Ishikawa (cell line): Measurements from ENCODE around the gene TSFM.

ENCODE experiments used
- EGR1 ChIP-seq: IDR thresholded peaks from 2 replicates; pipeline ENCODE4 v1.6.1; 2012
- TCF12 ChIP-seq: IDR thresholded peaks from 2 replicates; pipeline ENCODE4 v1.6.1; 2012; ENCODE audit warnings: low read depth
- YY1 ChIP-seq: IDR thresholded peaks from 2 replicates; pipeline ENCODE4 v1.6.1; 2012; ENCODE audit warnings: low read depth

DNA sequence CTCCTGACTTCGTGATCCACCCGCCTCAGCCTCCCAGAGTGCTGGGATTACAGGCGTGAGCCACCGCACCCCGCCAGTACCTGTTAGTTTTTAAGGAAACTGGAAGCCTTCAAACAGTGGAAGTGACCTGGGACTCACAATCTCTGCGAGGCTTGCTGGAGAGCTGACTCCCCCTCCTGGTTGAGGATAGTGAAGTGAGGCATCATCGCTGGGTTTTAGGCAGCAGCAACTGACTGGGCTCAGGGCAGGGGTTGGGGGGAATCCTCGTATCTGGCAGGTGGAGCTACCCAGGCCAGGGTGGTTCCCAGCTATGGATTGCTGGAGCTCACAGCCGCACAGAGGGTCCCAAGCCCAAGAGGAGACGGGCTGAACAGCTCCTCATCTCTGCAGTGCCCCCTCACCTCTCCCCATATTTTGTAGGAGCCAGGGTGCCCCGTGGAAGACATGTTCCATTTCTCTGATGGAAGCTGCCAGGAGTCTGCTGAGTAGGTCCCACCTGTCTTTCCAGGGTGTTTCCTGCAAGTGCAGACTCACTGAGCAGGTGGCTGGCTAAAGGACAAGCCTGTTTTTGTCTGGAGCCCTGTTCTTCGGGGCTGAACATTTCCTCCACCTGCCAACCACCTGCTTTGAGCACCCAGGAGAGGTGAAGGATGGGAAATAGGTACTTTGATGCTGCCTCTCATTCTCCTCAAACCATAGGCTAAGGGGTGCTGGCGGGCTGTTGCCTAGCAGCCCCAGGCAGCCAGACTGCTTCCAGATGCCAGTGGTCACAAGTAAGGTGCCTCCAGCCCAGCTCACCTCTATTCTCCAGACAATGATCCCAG is 32.8 kb downstream of the TSFM start:
- TF ChIP-seq YY1 (no peak), EGR1 (no peak), TCF12 (no peak)
